ENCODE measurements around the gene CALHM2.
"Not testable (repeated sequence)": the region's sequence is repeated elsewhere in the genome, so short reads cannot be mapped to it uniquely, and the experiment has no call there.

Gene CALHM2

GRCh38 chr10:103451831-103452505, at the start of gene CALHM2:
TSS of gene CALHM2 (minus strand) at chr10:103452370. CDS start at chr10:103449941, 2,429 bp downstream.
- peak; percentile 15 to 20 for DNase-seq (ENCODE audit: low read depth in 2 of 2, low spot score in 1 of 2)

GRCh38 chr10:103501186-103501585, 49.0 kb upstream of the CALHM2 start:
- DNase-seq (ENCODE audit: low read depth in 2 of 2, low spot score in 1 of 2) = no peak

- no peak for DNase-seq (ENCODE audit: low read depth in 2 of 2, low spot score in 1 of 2)
Measured at GRCh38 chr10:103500481-103500880, 48.3 kb upstream of the CALHM2 start.

- DNase-seq (ENCODE audit: low read depth in 2 of 2, low spot score in 1 of 2) = no peak
Measured at GRCh38 chr10:103499881-103500280, 47.7 kb upstream of the CALHM2 start.

GRCh38 chr10:103498936-103499638, 46.9 kb upstream of the CALHM2 start:
- DNase-seq (ENCODE audit: low read depth in 2 of 2, low spot score in 1 of 2) = no peak

GRCh38 chr10:103497161-103497915, 45.2 kb upstream of the CALHM2 start:
- no peak for DNase-seq (ENCODE audit: low read depth in 2 of 2, low spot score in 1 of 2)

GRCh38 chr10:103495321-103495720, 43.2 kb upstream of the CALHM2 start:
- DNase-seq (ENCODE audit: low read depth in 2 of 2, low spot score in 1 of 2) = no peak

- no peak for DNase-seq (ENCODE audit: low read depth in 2 of 2, low spot score in 1 of 2)
Measured at GRCh38 chr10:103493916-103494877, 42.0 kb upstream of the CALHM2 start.

GRCh38 chr10:103493362-103493915, 41.3 kb upstream of the CALHM2 start, which contains the start of gene NEURL1:
TSS of gene NEURL1 (plus strand) at chr10:103493705. CDS start at chr10:103494388, 683 bp downstream.
- DNase-seq (ENCODE audit: low read depth in 2 of 2, low spot score in 1 of 2) = no peak

GRCh38 chr10:103492655-103493261, 40.6 kb upstream of the CALHM2 start:
- DNase-seq (ENCODE audit: low read depth in 2 of 2, low spot score in 1 of 2) = no peak

GRCh38 chr10:103491729-103492364, 39.7 kb upstream of the CALHM2 start:
- no peak for DNase-seq (ENCODE audit: low read depth in 2 of 2, low spot score in 1 of 2)

GRCh38 chr10:103490986-103491314, 38.8 kb upstream of the CALHM2 start:
- no peak for DNase-seq (ENCODE audit: low read depth in 2 of 2, low spot score in 1 of 2)

GRCh38 chr10:103487410-103487708, 35.2 kb upstream of the CALHM2 start:
- DNase-seq (ENCODE audit: low read depth in 2 of 2, low spot score in 1 of 2) = no peak

- not testable (repeated sequence) for DNase-seq (ENCODE audit: low read depth in 2 of 2, low spot score in 1 of 2)
Measured at GRCh38 chr10:103486635-103487409, 34.7 kb upstream of the CALHM2 start.

- no peak for DNase-seq (ENCODE audit: low read depth in 2 of 2, low spot score in 1 of 2)
Measured at GRCh38 chr10:103481974-103482531, 29.9 kb upstream of the CALHM2 start.

- no peak for DNase-seq (ENCODE audit: low read depth in 2 of 2, low spot score in 1 of 2)
Measured at GRCh38 chr10:103480521-103480920, 28.4 kb upstream of the CALHM2 start.

- DNase-seq (ENCODE audit: low read depth in 2 of 2, low spot score in 1 of 2) = no peak
Measured at GRCh38 chr10:103479135-103479534, 27.0 kb upstream of the CALHM2 start, which contains the start of gene CALHM3. TSS of gene CALHM3 (minus strand) at chr10:103479240. CDS start at chr10:103479032, 208 bp downstream.

- no peak for DNase-seq (ENCODE audit: low read depth in 2 of 2, low spot score in 1 of 2)
Measured at GRCh38 chr10:103478671-103479070, 26.5 kb upstream of the CALHM2 start.
